T-helper 17 cell (primary cell): Measurements from ENCODE around the gene CCDC63. TPM values are rescaled to one million over a fixed set of nuclear protein-coding genes. Genes with fewer than 3 reads are reported as not detected.
"Not testable (repeated sequence)": the region's sequence is repeated elsewhere in the genome, so short reads cannot be mapped to it uniquely, and the experiment has no call there.

ENCODE experiments used
- ATAC-seq: fragments of 150-1000 bp; cut with Tn5 transposase; 2 replicates; pipeline ENCODE4 v1.10.0; 2021; ENCODE audit warnings: mild to moderate bottlenecking, moderate library complexity
- DNase-seq, 3 donors: peaks; one replicate each; pipeline versions ENCODE4 v3.0.0 to v3.0.0-alpha.2; 2020 to 2021
- H3K9me3 ChIP-seq: one replicate; pipeline ENCODE4 v1.7.0; 2013; ENCODE audit warnings: low read length, mild to moderate bottlenecking; ENCODE audit not compliant: control insufficient read depth, poor library complexity, severe bottlenecking
- H3K27ac Mint-ChIP-seq: one replicate; pipeline ENCODE4 v1.8.0; 2022; ENCODE audit warnings: mild to moderate bottlenecking, moderate library complexity, mixed read lengths
- H3K27me3 Mint-ChIP-seq: one replicate; pipeline ENCODE4 v1.8.0; 2022; ENCODE audit warnings: mixed read lengths
- H3K36me3 Mint-ChIP-seq: one replicate; pipeline ENCODE4 v1.8.0; 2022; ENCODE audit warnings: low read depth, mixed read lengths
- H3K4me1 Mint-ChIP-seq: one replicate; pipeline ENCODE4 v1.8.0; 2022; ENCODE audit warnings: mild to moderate bottlenecking, mixed read lengths
- H3K4me3 Mint-ChIP-seq: one replicate; pipeline ENCODE4 v1.8.0; 2022; ENCODE audit warnings: mild to moderate bottlenecking, moderate library complexity, mixed read lengths
- total RNA-seq, 4 donors: library from RNA in 2 of 4; stranded (reverse) in 2 of 4; gene quantifications; one replicate each; pipeline ENCODE4 v1.2.3 and lab custom pipeline; 2022 to 2026

The CCDC63 gene
- total RNA-seq, 2 donors from 2014 or later: not detected

GRCh38 chr12:110940296-110940695 is 93.5 kb downstream of the CCDC63 start:
- no peaks in the 10 kb centered on the region for H3K9me3 ChIP-seq
- ATAC-seq (no peak), DNase-seq (no peak)
- no peak overlapping the region for H3K4me3 Mint-ChIP-seq
- H3K27me3 Mint-ChIP-seq: peaks cover 50% of the 10 kb centered on the region
- H3K4me1 Mint-ChIP-seq: peaks cover 5% of the 10 kb centered on the region
- peaks cover 2% of the 10 kb centered on the region for H3K36me3 Mint-ChIP-seq
- no peak overlapping the region for H3K27ac Mint-ChIP-seq

- H3K27ac Mint-ChIP-seq: no peak overlapping the region
- no peak overlapping the region for H3K4me3 Mint-ChIP-seq
- peaks cover 5% of the 10 kb centered on the region for H3K4me1 Mint-ChIP-seq
- H3K27me3 Mint-ChIP-seq: peaks cover 44% of the 10 kb centered on the region
- DNase-seq: no peak
- no peaks in the 10 kb centered on the region for H3K9me3 ChIP-seq
- H3K36me3 Mint-ChIP-seq: peaks cover 2% of the 10 kb centered on the region
- no peak for ATAC-seq
These were observed 94.1 kb downstream of the CCDC63 start for GRCh38 chr12:110940933-110941332.

- Mint-ChIP-seq H3K4me3 (no peak overlapping the region), H3K27ac (no peak overlapping the region), H3K36me3 (peaks cover 2% of the 10 kb centered on the region), H3K27me3 (peaks cover 40% of the 10 kb centered on the region), H3K4me1 (peaks cover 5% of the 10 kb centered on the region)
- no peak for DNase-seq
- no peak for ATAC-seq
- H3K9me3 ChIP-seq: no peaks in the 10 kb centered on the region
These were observed 94.6 kb downstream of the CCDC63 start for GRCh38 chr12:110941391-110941790.

- DNase-seq (no peak), ATAC-seq (no peak)
- peaks cover 2% of the 10 kb centered on the region for H3K36me3 Mint-ChIP-seq
- H3K4me3 Mint-ChIP-seq: no peak overlapping the region
- H3K27ac Mint-ChIP-seq: no peak overlapping the region
- H3K4me1 Mint-ChIP-seq: no peaks in the 10 kb centered on the region
- H3K27me3 Mint-ChIP-seq: peaks cover 27% of the 10 kb centered on the region
- peaks cover 4% of the 10 kb centered on the region for H3K9me3 ChIP-seq
These were observed 96.6 kb downstream of the CCDC63 start for GRCh38 chr12:110943373-110943772.

GRCh38 chr12:110948041-110948440 is 101.3 kb downstream of the CCDC63 start:
- ATAC-seq: no peak
- peaks cover 4% of the 10 kb centered on the region for H3K9me3 ChIP-seq
- no peak for DNase-seq
- Mint-ChIP-seq H3K27ac (no peak overlapping the region), H3K36me3 (no peaks in the 10 kb centered on the region), H3K4me1 (no peaks in the 10 kb centered on the region), H3K27me3 (peaks cover 12% of the 10 kb centered on the region), H3K4me3 (no peak overlapping the region)

- not testable (repeated sequence) for ATAC-seq, H3K36me3 Mint-ChIP-seq
These were observed 103.7 kb downstream of the CCDC63 start for GRCh38 chr12:110950466-110950865.

GRCh38 chr12:110950867-110951266 is 104.1 kb downstream of the CCDC63 start:
- H3K27me3 Mint-ChIP-seq, H3K9me3 ChIP-seq, DNase-seq, H3K36me3 Mint-ChIP-seq, H3K4me1 Mint-ChIP-seq, ATAC-seq, H3K4me3 Mint-ChIP-seq, H3K27ac Mint-ChIP-seq: not testable (repeated sequence)

More at GRCh38 chr12:110950466-110950865, 103.7 kb downstream of the CCDC63 start:
- H3K4me1 Mint-ChIP-seq, H3K4me3 Mint-ChIP-seq, H3K27ac Mint-ChIP-seq, H3K27me3 Mint-ChIP-seq, DNase-seq, H3K9me3 ChIP-seq: not testable (repeated sequence)

Other genes starting within 250 kb of the CCDC63 start
- 1 to 10 TPM; 5.0 to 8.5 TPM for gene TCTN1, start 232.9 kb upstream of the CCDC63 start, total RNA-seq
- gene HVCN1, start 157.9 kb upstream of the CCDC63 start, total RNA-seq: 1 to 10 TPM; 4.6 to 8.8 TPM
- 100 to 1,000 TPM; 140 to 149 TPM for gene PPP1CC, start 104.1 kb upstream of the CCDC63 start, total RNA-seq
- not detected for gene MYL2, start 73.6 kb downstream of the CCDC63 start, total RNA-seq
- gene CUX2, start 187.2 kb downstream of the CCDC63 start, total RNA-seq: not detected